K562 (cell line): ENCODE results near the gene CLCN6. TPM values are rescaled to one million over a fixed set of nuclear protein-coding genes. Genes with fewer than 3 reads are reported as not detected.

Experiments
- ATF6 ChIP-seq: sonication (generic); formaldehyde crosslinking; IDR thresholded peaks from 2 replicates; pipeline ENCODE4 v1.4.0; 2020; ENCODE audit warnings: mild to moderate bottlenecking, missing genetic modification reagents
- BCL6 ChIP-seq: fragments of 250-450 bp; sonication (Bioruptor Pico); IDR thresholded peaks from 2 replicates; pipeline ENCODE4 v1.4.0; 2020
- BCOR ChIP-seq: fragments of 450-650 bp; IDR thresholded peaks from 2 replicates; pipeline ENCODE4 v1.6.1; 2016
- FOXM1 ChIP-seq, 2 experiments: fragments of 450-650 bp in 1 of 2; sonication (generic) in 1 of 2; formaldehyde crosslinking in 1 of 2; IDR thresholded peaks; 2 replicates each; pipeline versions ENCODE4 v1.6.1 to v1.9.0; 2017 to 2022; ENCODE audit warnings: low read depth in 2 of 2, mild to moderate bottlenecking in 2 of 2, missing genetic modification reagents in 1 of 2, moderate library complexity in 1 of 2
- HCFC1 ChIP-seq: IDR thresholded peaks from 2 replicates; pipeline ENCODE4 v1.6.1; 2012; ENCODE audit warnings: low read depth, low read length, improper control_type of control experiment
- NFIC ChIP-seq: fragments of 450-650 bp; IDR thresholded peaks from 2 replicates; pipeline ENCODE4 v1.6.1; 2017; ENCODE audit warnings: mild to moderate bottlenecking, inconsistent platforms
- RBM15 ChIP-seq: fragments of 200-400 bp; formaldehyde crosslinking; IDR thresholded peaks from 2 replicates; pipeline ENCODE4 v1.6.1; 2018; ENCODE audit warnings: mild to moderate bottlenecking, low read length, moderate library complexity; ENCODE audit not compliant: insufficient read depth
- SAP30 ChIP-seq: fragments of 200-600 bp; sonication (generic); IDR thresholded peaks from 2 replicates; pipeline ENCODE4 v1.6.1; 2012; ENCODE audit warnings: borderline replicate concordance, low read depth, mild to moderate bottlenecking, moderate library complexity, low read length, control low read depth, inconsistent platforms; ENCODE audit not compliant: insufficient read depth, poor library complexity, severe bottlenecking
- TEAD1 ChIP-seq, 2 experiments: fragments of 450-650 bp in 1 of 2; sonication (generic) in 1 of 2; formaldehyde crosslinking; IDR thresholded peaks; 2 replicates each; pipeline versions ENCODE4 v1.4.0 to v1.8.0; 2020 to 2022; ENCODE audit warnings: mild to moderate bottlenecking in 2 of 2, missing genetic modification reagents in 1 of 2
- ZBTB11 ChIP-seq, 3 experiments: fragments of 200-800 bp in 1 of 3; fragments of 250-450 bp in 1 of 3; fragments of 450-650 bp in 1 of 3; sonication (Bioruptor Pico) in 1 of 3; sonication (Bioruptor generic) in 1 of 3; formaldehyde crosslinking in 1 of 3; IDR thresholded peaks; 2 replicates each; pipeline versions ENCODE4 v1.6.1 to v1.8.0; 2016 to 2022; ENCODE audit warnings: mild to moderate bottlenecking in 2 of 3, missing genetic modification characterization in 2 of 3, missing compliant biosample characterization in 1 of 3, moderate library complexity in 1 of 3
- ZNF644 ChIP-seq: fragments of 200-800 bp; sonication (Bioruptor generic); IDR thresholded peaks from 2 replicates; pipeline ENCODE4 v1.6.1; 2016; ENCODE audit warnings: low read depth, missing genetic modification characterization, missing compliant biosample characterization
- polyA plus RNA-seq, 8 experiments: library from polyadenylated mRNA; depleted of rRNA in 4 of 8; stranded (reverse) in 5 of 8; unstranded in 3 of 8; fragments of >200 nt; fragmentation: Nextera tagmentation in 2 of 8; fragmentation: Illumina TruSeq in 1 of 8; extraction: Ambion mirVana in 2 of 8; extraction: Trizol in 1 of 8; gene quantifications; 2 replicates each; pipeline versions ENCODE4 v1.2.1 to v1.2.3, GENCODE V29; 2011 to 2014; ENCODE audit warnings: inconsistent platforms in 1 of 8, missing spikeins in 1 of 8
- total RNA-seq, 7 experiments: library from RNA; depleted of rRNA in 6 of 7; stranded (reverse); fragments of >200 nt in 6 of 7; fragmentation: Illumina TruSeq in 2 of 7; extraction: Trizol in 2 of 7; gene quantifications; 2 replicates each; pipeline versions ENCODE4 v1.2.1 to v1.2.3, GENCODE V29; 2011 to 2021; ENCODE audit warnings: low replicate concordance in 1 of 7
- TF ChIP-seq, protein P1 (sequence below): fragments of 450-650 bp; IDR thresholded peaks from 2 replicates; pipeline ENCODE4 v1.6.1; 2014; ENCODE audit warnings: low read depth, mild to moderate bottlenecking, moderate library complexity, borderline replicate concordance
- TF ChIP-seq, protein P2 (sequence below): sonication (generic); IDR thresholded peaks from 2 replicates; pipeline ENCODE4 v1.6.1; 2016

CLCN6 gene
- total and polyA plus RNA-seq, 9 of the 15 experiments (the other 6 are each of a cell fraction or from before 2014, with no cell fraction given) = 2.0 to 21.8 (median 13.6) TPM

DNA sequence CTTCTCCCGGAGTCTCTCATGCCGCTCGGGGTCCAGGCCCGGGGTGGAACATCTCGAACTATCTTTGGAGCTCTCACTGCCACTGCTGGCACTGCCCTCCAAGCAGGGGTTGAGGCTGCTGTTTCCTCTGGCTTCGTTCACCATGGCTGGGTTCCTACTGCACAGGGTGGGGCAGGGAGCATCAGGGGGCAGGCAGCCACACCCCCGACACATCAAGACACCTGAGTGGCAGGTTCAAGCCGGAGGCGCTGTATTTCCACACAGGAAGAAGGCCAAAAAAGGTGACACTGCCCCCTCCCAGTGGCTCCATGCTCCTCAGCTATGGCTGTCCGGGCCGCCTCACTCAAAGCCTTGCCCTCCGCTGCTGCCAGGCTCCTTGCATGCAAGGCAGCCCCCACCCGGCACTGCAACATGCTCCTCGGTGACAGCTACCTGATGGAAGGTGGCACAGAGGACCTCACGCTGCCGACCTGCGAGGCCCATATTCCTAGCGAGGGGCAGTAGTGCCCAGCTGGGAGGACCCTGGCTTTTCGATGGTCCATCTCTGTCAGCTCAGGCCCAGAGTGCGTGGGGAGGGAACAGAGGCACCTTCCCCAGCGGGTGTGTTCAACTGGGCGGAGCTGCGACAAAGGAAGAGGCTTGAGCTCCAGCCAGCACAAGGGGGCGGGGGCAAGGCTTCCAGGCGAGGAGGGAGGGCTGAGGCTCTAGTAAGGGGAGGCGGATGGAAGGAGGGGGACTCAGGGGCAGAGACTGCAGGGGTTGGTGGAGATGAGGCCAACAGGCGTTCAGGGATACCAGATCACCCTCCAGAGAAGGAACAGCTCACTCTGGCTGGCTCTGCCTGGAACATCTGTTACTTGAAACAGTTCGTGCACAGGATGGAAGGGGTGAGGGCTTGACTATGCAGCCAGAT lies 2.8 kb upstream of the CLCN6 start (continued):
- TF ChIP-seq ATF6 (CRISPR knock-in tag) (peak; percentile 52; the same call in 1 of the 2 replicates), ZNF644 (no peak), SAP30 (peak; percentile 89), BCOR (0 out of 2 replicates have a peak, but pooled peaks have one; percentile 26), NFIC (no peak), ZBTB11 (CRISPR knock-in tag; IDR thresholded peaks at IDR 0.05) (no peak; a peak in 1 of 6 replicates), BCL6 (CRISPR knock-in tag) (no peak), FOXM1 (IDR thresholded peaks at IDR 0.05; ENCODE audit: low read depth) (no peak), FOXM1 (CRISPR knock-in tag; IDR thresholded peaks at IDR 0.05; ENCODE audit: low read depth) (peak; percentile 77; the same call in 1 of the 2 replicates), RBM15 (no peak), HCFC1 (no peak), TEAD1 (CRISPR knock-in tag; IDR thresholded peaks at IDR 0.05) (peak; percentile 40 to 77; a peak in 2 of 4 replicates)
- TF ChIP-seq, protein P1, sequence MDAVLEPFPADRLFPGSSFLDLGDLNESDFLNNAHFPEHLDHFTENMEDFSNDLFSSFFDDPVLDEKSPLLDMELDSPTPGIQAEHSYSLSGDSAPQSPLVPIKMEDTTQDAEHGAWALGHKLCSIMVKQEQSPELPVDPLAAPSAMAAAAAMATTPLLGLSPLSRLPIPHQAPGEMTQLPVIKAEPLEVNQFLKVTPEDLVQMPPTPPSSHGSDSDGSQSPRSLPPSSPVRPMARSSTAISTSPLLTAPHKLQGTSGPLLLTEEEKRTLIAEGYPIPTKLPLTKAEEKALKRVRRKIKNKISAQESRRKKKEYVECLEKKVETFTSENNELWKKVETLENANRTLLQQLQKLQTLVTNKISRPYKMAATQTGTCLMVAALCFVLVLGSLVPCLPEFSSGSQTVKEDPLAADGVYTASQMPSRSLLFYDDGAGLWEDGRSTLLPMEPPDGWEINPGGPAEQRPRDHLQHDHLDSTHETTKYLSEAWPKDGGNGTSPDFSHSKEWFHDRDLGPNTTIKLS = no peak
- TF ChIP-seq, protein P2, sequence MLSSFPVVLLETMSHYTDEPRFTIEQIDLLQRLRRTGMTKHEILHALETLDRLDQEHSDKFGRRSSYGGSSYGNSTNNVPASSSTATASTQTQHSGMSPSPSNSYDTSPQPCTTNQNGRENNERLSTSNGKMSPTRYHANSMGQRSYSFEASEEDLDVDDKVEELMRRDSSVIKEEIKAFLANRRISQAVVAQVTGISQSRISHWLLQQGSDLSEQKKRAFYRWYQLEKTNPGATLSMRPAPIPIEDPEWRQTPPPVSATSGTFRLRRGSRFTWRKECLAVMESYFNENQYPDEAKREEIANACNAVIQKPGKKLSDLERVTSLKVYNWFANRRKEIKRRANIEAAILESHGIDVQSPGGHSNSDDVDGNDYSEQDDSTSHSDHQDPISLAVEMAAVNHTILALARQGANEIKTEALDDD = peak; percentile 64; the same call in 1 of the 2 replicates
